H1 (cell line): Measurements from ENCODE around the gene MAP3K14. TPM values are rescaled to one million over a fixed set of nuclear protein-coding genes. Genes with fewer than 3 reads are reported as not detected.

ENCODE experiments used
- CTCF ChIA-PET: fragments of 300-600 bp; sonication (Branson Sonifier 250); formaldehyde crosslinking; loops from one replicate; lab custom pipeline; 2021; ENCODE audit not compliant: partially characterized antibody; lab: Charles Lee
- POLR2A ChIA-PET: fragments of 300-600 bp; sonication (Branson Sonifier 250); formaldehyde crosslinking; loops from one replicate; lab custom pipeline; 2021; ENCODE audit warnings: inconsistent platforms; ENCODE audit not compliant: partially characterized antibody; lab: Charles Lee
- DNase-seq, 2 experiments: peaks; one replicate each; pipeline versions ENCODE4 v3.0.0 to v3.0.0-alpha.2; 2010 to 2022; ENCODE audit warnings: low spot score in 2 of 2, low read depth in 1 of 2, mixed read lengths in 1 of 2
- FAIRE-seq: peaks from 2 replicates; lab custom pipeline; 2011; peaks lifted over from hg19 to GRCh38; lab: Jason Lieb, UNC
- H2AFZ ChIP-seq: 2 replicates; pipeline ENCODE4 v1.8.1; 2012; ENCODE audit warnings: low read length, inconsistent platforms
- H2AK5ac ChIP-seq: 2 replicates; pipeline ENCODE4 v1.6.1; 2013; ENCODE audit warnings: low read depth, low read length
- H2BK120ac ChIP-seq: replicated peaks from 2 replicates; pipeline ENCODE3; 2013; ENCODE audit warnings: low read depth, low read length, inconsistent platforms
- H2BK12ac ChIP-seq: 2 replicates; pipeline ENCODE4 v1.6.1; 2013; ENCODE audit warnings: low read depth, low read length
- H2BK15ac ChIP-seq: 2 replicates; pipeline ENCODE4 v1.6.1; 2013; ENCODE audit warnings: low read length
- H2BK20ac ChIP-seq: 2 replicates; pipeline ENCODE4 v1.6.1; 2013; ENCODE audit warnings: low read length
- H2BK5ac ChIP-seq: 2 replicates; pipeline ENCODE4 v1.6.1; 2013; ENCODE audit warnings: low read depth, low read length
- H3K14ac ChIP-seq: 2 replicates; pipeline ENCODE4 v1.6.1; 2013; ENCODE audit warnings: inconsistent platforms; ENCODE audit not compliant: insufficient read length
- H3K18ac ChIP-seq: 2 replicates; pipeline ENCODE4 v1.6.1; 2013; ENCODE audit warnings: low read length; ENCODE audit errors: extremely low read depth
- H3K23ac ChIP-seq: 2 replicates; pipeline ENCODE4 v1.6.1; 2013; ENCODE audit warnings: inconsistent platforms; ENCODE audit not compliant: insufficient read length
- H3K23me2 ChIP-seq: 2 replicates; pipeline ENCODE4 v1.6.1; 2013; ENCODE audit warnings: low read depth, low read length
- H3K27ac ChIP-seq: 2 replicates; pipeline ENCODE4 v1.6.1; 2011; ENCODE audit warnings: low read depth, low read length, inconsistent platforms
- H3K27me3 ChIP-seq, 4 experiments: replicated peaks in 1 of 4; 1 replicate in 1 of 4; 2 replicates in 3 of 4; pipeline versions ENCODE4 v1.6.1 to v1.8.1; 2011 to 2013; ENCODE audit warnings: low read length in 3 of 4, mild to moderate bottlenecking in 3 of 4, inconsistent platforms in 2 of 4, mixed read lengths in 2 of 4, moderate library complexity in 1 of 4; ENCODE audit not compliant: control insufficient read depth in 3 of 4, insufficient read depth in 3 of 4; ENCODE audit errors: extremely low read depth in 1 of 4
- H3K36me3 ChIP-seq, 4 experiments: 2 replicates each; pipeline versions ENCODE4 v1.6.1 to v1.8.1; 2011 to 2013; ENCODE audit warnings: mild to moderate bottlenecking in 4 of 4, low read length in 3 of 4, moderate library complexity in 2 of 4, control low read depth in 1 of 4, inconsistent platforms in 1 of 4; ENCODE audit not compliant: insufficient read depth in 4 of 4, control insufficient read depth in 2 of 4
- H3K4ac ChIP-seq: replicated peaks from 2 replicates; pipeline ENCODE3; 2013; ENCODE audit warnings: low read length, low read depth, mixed read lengths, inconsistent platforms; ENCODE audit not compliant: insufficient read length
- H3K4me1 ChIP-seq, 4 experiments: replicated peaks in 1 of 4; 1 replicate in 1 of 4; 2 replicates in 3 of 4; pipeline versions ENCODE4 v1.6.1 to v1.8.1; 2011 to 2013; ENCODE audit warnings: low read length in 3 of 4, inconsistent platforms in 2 of 4, mixed read lengths in 1 of 4; ENCODE audit not compliant: insufficient read depth in 4 of 4, control insufficient read depth in 3 of 4
- H3K4me2 ChIP-seq, 2 experiments: 2 replicates each; pipeline versions ENCODE4 v1.6.1 to v1.8.1; 2011 to 2013; ENCODE audit warnings: low read depth in 2 of 2, low read length in 2 of 2, control low read depth in 1 of 2, inconsistent platforms in 1 of 2, mild to moderate bottlenecking in 1 of 2; ENCODE audit not compliant: insufficient read depth in 1 of 2
- H3K4me3 ChIP-seq, 4 experiments: fragments of 200-600, 300-600 bp in 1 of 4; sonication (generic), shearing (Covaris generic), sonication (Bioruptor Twin) in 1 of 4; 2 replicates each; pipeline versions ENCODE4 v1.5.1 to v1.8.1; 2011 to 2016; ENCODE audit warnings: low read length in 4 of 4, low read depth in 3 of 4, control low read depth in 2 of 4, inconsistent platforms in 2 of 4, mild to moderate bottlenecking in 2 of 4, mixed read lengths in 1 of 4, moderate library complexity in 1 of 4; ENCODE audit not compliant: insufficient read depth in 2 of 4; ENCODE audit errors: extremely low read depth in 1 of 4
- H3K56ac ChIP-seq: replicated peaks from 2 replicates; pipeline ENCODE3; 2013; ENCODE audit warnings: low read depth, mild to moderate bottlenecking, mixed read lengths, low read length, inconsistent platforms; ENCODE audit not compliant: insufficient read length
- H3K79me1 ChIP-seq: 2 replicates; pipeline ENCODE4 v1.6.1; 2013; ENCODE audit warnings: low read depth, low read length, control low read depth
- H3K79me2 ChIP-seq, 2 experiments: 2 replicates each; pipeline versions ENCODE4 v1.6.1 to v1.8.1; 2012 to 2013; ENCODE audit warnings: low read length in 2 of 2, mild to moderate bottlenecking in 2 of 2, inconsistent platforms in 1 of 2; ENCODE audit not compliant: insufficient read depth in 2 of 2, control insufficient read depth in 1 of 2
- H3K9ac ChIP-seq, 4 experiments: replicated peaks in 1 of 4; 1 replicate in 1 of 4; 2 replicates in 3 of 4; pipeline versions ENCODE4 v1.6.1 to v1.8.1; 2011 to 2013; ENCODE audit warnings: low read depth in 3 of 4, low read length in 3 of 4, control low read depth in 2 of 4, mild to moderate bottlenecking in 2 of 4, moderate library complexity in 2 of 4, inconsistent platforms in 1 of 4; ENCODE audit errors: extremely low read depth in 1 of 4
- H3K9me3 ChIP-seq, 2 experiments: 2 replicates each; pipeline versions ENCODE4 v1.6.1 to v1.8.1; 2012 to 2013; ENCODE audit warnings: mild to moderate bottlenecking in 2 of 2, moderate library complexity in 2 of 2, control low read depth in 1 of 2, inconsistent platforms in 1 of 2, low read depth in 1 of 2, low read length in 1 of 2, mixed read lengths in 1 of 2; ENCODE audit not compliant: insufficient read depth in 2 of 2
- H4K20me1 ChIP-seq, 2 experiments: replicated peaks in 1 of 2; 2 replicates each; pipeline versions ENCODE3 to v1.8.1; 2011 to 2013; ENCODE audit warnings: inconsistent platforms in 2 of 2, low read length in 2 of 2, mild to moderate bottlenecking in 1 of 2; ENCODE audit not compliant: insufficient read depth in 2 of 2, control insufficient read depth in 1 of 2
- H4K5ac ChIP-seq: 2 replicates; pipeline ENCODE4 v1.6.1; 2013; ENCODE audit warnings: low read length, low read depth, mixed read lengths, inconsistent platforms; ENCODE audit not compliant: insufficient read length
- H4K8ac ChIP-seq: 2 replicates; pipeline ENCODE4 v1.8.0; 2013; ENCODE audit warnings: mild to moderate bottlenecking, moderate library complexity, low read length, inconsistent platforms; ENCODE audit not compliant: insufficient read depth; ENCODE audit errors: extremely low read depth
- H4K91ac ChIP-seq: replicated peaks from 2 replicates; pipeline ENCODE3; 2013; ENCODE audit warnings: low read length, mixed read lengths, inconsistent platforms; ENCODE audit not compliant: insufficient read length
- CBX8 ChIP-seq: fragments of 300-800, 300-1000 bp; sonication (generic); IDR thresholded peaks from 2 replicates; pipeline ENCODE4 v1.7.1; 2016; ENCODE audit warnings: low read depth, low read length, borderline replicate concordance
- JUND ChIP-seq: IDR thresholded peaks from 2 replicates; pipeline ENCODE4 v1.6.1; 2011; ENCODE audit warnings: mild to moderate bottlenecking, improper control_type of control experiment, low read length
- POLR2AphosphoS5 ChIP-seq: IDR thresholded peaks from 2 replicates; pipeline ENCODE4 v1.6.1; 2011; ENCODE audit warnings: low read depth, low read length
- RNF2 ChIP-seq: fragments of 200-900, 300-1000 bp; sonication (generic); IDR thresholded peaks from 2 replicates; pipeline ENCODE4 v1.7.1; 2016; ENCODE audit warnings: borderline replicate concordance, low read depth, mild to moderate bottlenecking, antibody characterized with exemption, low read length; ENCODE audit not compliant: poor library complexity, severe bottlenecking; ENCODE audit errors: missing control alignments
- WGBS, 2 experiments: shearing (Covaris generic) in 1 of 2; methylation state at CpG; one replicate each; pipeline versions ENCODE4 v1.1.6 to v1.1.7; 2013 to 2015; ENCODE audit warnings: low lambda C conversion rate in 2 of 2, mixed read lengths in 2 of 2, inconsistent platforms in 1 of 2, low coverage in 1 of 2, missing lambda C conversion rate in 1 of 2; ENCODE audit not compliant: insufficient replicate concordance in 2 of 2, insufficient coverage in 1 of 2, insufficient read length in 1 of 2; ENCODE audit errors: extremely low coverage in 1 of 2, missing lambda C conversion rate in 1 of 2; 5-methylcytosine and 5-hydroxymethylcytosine counted together
- polyA plus RNA-seq, 7 experiments: library from polyadenylated mRNA; depleted of rRNA in 3 of 7; stranded (reverse) in 5 of 7; unstranded in 2 of 7; fragments of >200 nt in 5 of 7; fragments of 200-250 nt in 2 of 7; gene quantifications; 1 replicate in 5 of 7; 2 replicates in 1 of 7; 4 replicates in 1 of 7; pipeline versions ENCODE4 v1.2.1 to v1.2.3, GENCODE V29; 2011 to 2013; ENCODE audit warnings: missing spikeins in 2 of 7, mixed read lengths in 2 of 7
- total RNA-seq: library from RNA; stranded (reverse); fragmentation: NEBNext Ultra II Directional; extraction: Animal tissue kit (Norgen Biotek cat#: 25700); gene quantifications from 2 replicates; pipeline ENCODE4 v1.2.1, GENCODE V29; 2021

MAP3K14 gene
- total and polyA plus RNA-seq, 2 of the 8 experiments (the other 6 are each of a cell fraction or from before 2014, with no cell fraction given), result 5.2 to 6.1 TPM

DNA sequence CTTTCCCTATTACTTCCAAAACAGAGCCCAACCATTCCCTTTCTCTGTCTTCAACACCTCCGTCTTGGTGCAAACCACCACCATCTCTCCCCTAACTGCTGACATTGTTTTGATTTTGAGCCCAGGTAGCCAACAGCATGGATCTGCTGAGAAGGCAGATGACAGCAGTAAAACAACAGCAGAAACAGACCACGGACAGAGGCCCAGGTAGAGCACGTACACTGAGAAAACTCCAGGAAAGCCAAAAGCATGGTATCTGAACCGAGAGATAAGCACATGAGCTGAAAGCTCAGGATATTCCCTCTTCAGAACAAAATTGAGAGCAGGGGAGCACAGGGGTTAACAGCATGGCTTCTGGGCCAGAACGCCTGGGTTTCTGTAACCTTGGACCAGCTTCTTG lies 18.9 kb upstream of the MAP3K14 start:
- no peak overlapping the region for H2BK12ac ChIP-seq
- H2BK15ac ChIP-seq, result no peak overlapping the region
- no peak overlapping the region; the same call in 1 of the 2 replicates for H2BK20ac ChIP-seq
- no peak overlapping the region for H3K4me2 ChIP-seq
- no peaks in the 10 kb centered on the region for H3K36me3 ChIP-seq
- H2BK5ac ChIP-seq, result no peak overlapping the region
- no peak overlapping the region for H2AFZ ChIP-seq
- no peak overlapping the region for H3K4ac ChIP-seq
- H3K79me1 ChIP-seq, result no peaks in the 10 kb centered on the region
- H3K9ac ChIP-seq, result no peak overlapping the region
- H2BK120ac ChIP-seq, result no peak overlapping the region
- no peak overlapping the region for H4K8ac ChIP-seq
- ChIA-PET POLR2A (no interaction called here), CTCF (interaction anchor here (0.7 to 3.1 kb wide), 7 partner anchors 10 to 100 kb away, joined by 3 to 14 read pairs (median 4); partner anchors contain the start of gene MAP3K14)
- no peak overlapping the region for H3K23ac ChIP-seq
- H3K9me3 ChIP-seq, result no peaks in the 10 kb centered on the region
- peaks cover 0 to 19% (median 6%) of the 10 kb centered on the region in 4 experiments; a peak in 2 of 7 replicates for H3K27me3 ChIP-seq
- H4K91ac ChIP-seq, result no peak overlapping the region
- FAIRE-seq (no peak), DNase-seq (no peak)
- H4K5ac ChIP-seq, result no peak overlapping the region
- no peaks in the 10 kb centered on the region for H3K79me2 ChIP-seq
- no peak overlapping the region for H3K14ac ChIP-seq
- no peak overlapping the region for H3K56ac ChIP-seq
- no peaks in the 10 kb centered on the region for H3K4me1 ChIP-seq
- no peaks in the 10 kb centered on the region for H4K20me1 ChIP-seq
- H3K18ac ChIP-seq, result no peak overlapping the region
- H3K27ac ChIP-seq, result no peak overlapping the region
- H3K4me3 ChIP-seq, result no peak overlapping the region
- H3K23me2 ChIP-seq, result no peaks in the 10 kb centered on the region
- no peak overlapping the region for H2AK5ac ChIP-seq
- 86% methylated on average over 5 of the region's 5 CpGs; no CpG with 5 or more reads in 1 of the 2 experiments for WGBS, 2 experiments
- TF ChIP-seq RNF2, result no peak
- TF ChIP-seq JUND, result no peak
- TF ChIP-seq POLR2AphosphoS5, result no peak
- TF ChIP-seq CBX8, result no peak
